Activated T-cell treated with anti-CD3 and anti-CD28 coated beads, Interleukin-2, amount 50 U/mL, for 72 hours (primary cell): ENCODE measurements around the gene ANKRD37. TPM values are rescaled to one million over a fixed set of nuclear protein-coding genes. Genes with fewer than 3 reads are reported as not detected.

ENCODE experiments used
- ATAC-seq, 2 donors: fragments of 150-1000 bp; cut with Tn5 transposase; replicated peaks in 1 of 2; 2 replicates each; pipeline ENCODE4 v1.10.0; 2021; ENCODE audit warnings: moderate library complexity in 2 of 2, mild to moderate bottlenecking in 1 of 2
- DNase-seq, 2 donors: peaks; one replicate each; pipeline ENCODE4 v3.0.0; 2021 to 2022; ENCODE audit warnings: mixed read lengths in 1 of 2
- H3K27ac Mint-ChIP-seq: one replicate; pipeline ENCODE4 v1.8.0; 2022; ENCODE audit warnings: mild to moderate bottlenecking, moderate library complexity, mixed read lengths
- H3K27me3 Mint-ChIP-seq: one replicate; pipeline ENCODE4 v1.8.0; 2022; ENCODE audit warnings: low read depth, mixed read lengths
- H3K36me3 Mint-ChIP-seq, 2 donors: one replicate each; pipeline ENCODE4 v1.8.0; 2022; ENCODE audit warnings: mixed read lengths in 2 of 2, mild to moderate bottlenecking in 1 of 2; ENCODE audit not compliant: insufficient read depth in 2 of 2
- H3K4me1 Mint-ChIP-seq: one replicate; pipeline ENCODE4 v1.8.0; 2022; ENCODE audit warnings: low read depth, mixed read lengths
- H3K4me3 Mint-ChIP-seq, 2 donors: one replicate each; pipeline ENCODE4 v1.8.0; 2022; ENCODE audit warnings: mild to moderate bottlenecking in 2 of 2, mixed read lengths in 2 of 2, moderate library complexity in 2 of 2
- H3K9me3 Mint-ChIP-seq, 2 donors: one replicate each; pipeline ENCODE4 v1.8.0; 2022; ENCODE audit warnings: mixed read lengths in 2 of 2
- total RNA-seq, 2 donors: library from RNA; stranded (reverse); gene quantifications; one replicate each; pipeline ENCODE4 v1.2.3, GENCODE V29; 2022

Gene ANKRD37
- total RNA-seq, 2 donors from 2014 or later: 10.1 to 12.2 TPM

- DNase-seq (no peak), ATAC-seq (no peak)
- no peaks in the 10 kb centered on the region for H3K4me1 Mint-ChIP-seq
- no peak overlapping the region for H3K4me3 Mint-ChIP-seq
- H3K27ac Mint-ChIP-seq: no peak overlapping the region
- H3K9me3 Mint-ChIP-seq: no peaks in the 10 kb centered on the region
- peaks cover 3 to 5% of the 10 kb centered on the region in 2 donors for H3K36me3 Mint-ChIP-seq
- no peaks in the 10 kb centered on the region for H3K27me3 Mint-ChIP-seq
These were observed 15.2 kb downstream of the ANKRD37 start for GRCh38 chr4:185411849-185412248.

GRCh38 chr4:185412412-185412811 is 15.8 kb downstream of the ANKRD37 start:
- DNase-seq: no peak
- ATAC-seq: no peak
- no peaks in the 10 kb centered on the region for H3K4me1 Mint-ChIP-seq
- no peak overlapping the region for H3K27ac Mint-ChIP-seq
- H3K4me3 Mint-ChIP-seq: no peak overlapping the region
- peaks cover 5% of the 10 kb centered on the region in 2 donors for H3K36me3 Mint-ChIP-seq
- no peaks in the 10 kb centered on the region for H3K27me3 Mint-ChIP-seq
- no peaks in the 10 kb centered on the region for H3K9me3 Mint-ChIP-seq

GRCh38 chr4:185416955-185417354 is 20.3 kb downstream of the ANKRD37 start:
- ATAC-seq: no peak
- H3K36me3 Mint-ChIP-seq: peaks cover 6 to 8% of the 10 kb centered on the region in 2 donors
- no peak overlapping the region for H3K4me3 Mint-ChIP-seq
- H3K27me3 Mint-ChIP-seq: no peaks in the 10 kb centered on the region
- H3K9me3 Mint-ChIP-seq: no peaks in the 10 kb centered on the region
- DNase-seq: no peak
- H3K27ac Mint-ChIP-seq: no peak overlapping the region
- H3K4me1 Mint-ChIP-seq: no peaks in the 10 kb centered on the region

- no peaks in the 10 kb centered on the region for H3K27me3 Mint-ChIP-seq
- H3K4me1 Mint-ChIP-seq: peaks cover 23% of the 10 kb centered on the region
- H3K4me3 Mint-ChIP-seq: no peak overlapping the region
- DNase-seq: no peak
- peaks cover 6 to 11% of the 10 kb centered on the region in 2 donors for H3K36me3 Mint-ChIP-seq
- no peaks in the 10 kb centered on the region for H3K9me3 Mint-ChIP-seq
- ATAC-seq: no peak
- H3K27ac Mint-ChIP-seq: peak overlapping the region; percentile 13
These were observed 24.9 kb downstream of the ANKRD37 start for GRCh38 chr4:185421366-185422124.

- Mint-ChIP-seq H3K4me1 (peaks cover 28% of the 10 kb centered on the region), H3K9me3 (no peaks in the 10 kb centered on the region), H3K36me3 (peaks cover 0 to 8% of the 10 kb centered on the region in 2 donors), H3K4me3 (peak overlapping the region; percentile 87 to 88), H3K27me3 (no peaks in the 10 kb centered on the region), H3K27ac (peak overlapping the region; percentile 95)
- DNase-seq: peak in 1 of 2 donors; percentile 6
- peak; percentile 1 for ATAC-seq
These were observed 28.4 kb downstream of the ANKRD37 start for GRCh38 chr4:185424905-185425646.

GRCh38 chr4:185425647-185426352 is 29.2 kb downstream of the ANKRD37 start, which contains the start of gene UFSP2:
Gene UFSP2, minus strand, starts transcription at chr4:185425964. Its CDS starts 96 bp downstream, at chr4:185425868.
- Mint-ChIP-seq H3K36me3 (peaks cover 0 to 8% of the 10 kb centered on the region in 2 donors), H3K4me3 (peak within 1 kb of the TSS; percentile 87 to 88), H3K27me3 (no peaks in the 10 kb centered on the region), H3K27ac (peak within 1 kb of the TSS; percentile 95), H3K9me3 (no peaks in the 10 kb centered on the region), H3K4me1 (peaks cover 28% of the 10 kb centered on the region)
- peak; percentile 94 for ATAC-seq
- peak; percentile 86 to 93 for DNase-seq

- Mint-ChIP-seq H3K4me1 (peaks cover 28% of the 10 kb centered on the region), H3K27ac (no peak overlapping the region), H3K4me3 (peak overlapping the region; percentile 3 to 17), H3K27me3 (peaks cover 10% of the 10 kb centered on the region), H3K36me3 (peaks cover 0 to 5% of the 10 kb centered on the region in 2 donors), H3K9me3 (no peaks in the 10 kb centered on the region)
- no peak for ATAC-seq
- DNase-seq: no peak
These were observed 30.5 kb downstream of the ANKRD37 start for GRCh38 chr4:185426960-185427688.

- Mint-ChIP-seq H3K9me3 (no peaks in the 10 kb centered on the region), H3K36me3 (peaks cover 0 to 5% of the 10 kb centered on the region in 2 donors), H3K27ac (no peak overlapping the region), H3K27me3 (peaks cover 10% of the 10 kb centered on the region), H3K4me3 (no peak overlapping the region), H3K4me1 (peaks cover 14% of the 10 kb centered on the region)
- ATAC-seq (no peak), DNase-seq (no peak)
These were observed 33.0 kb downstream of the ANKRD37 start for GRCh38 chr4:185429660-185430059.

GRCh38 chr4:185435466-185435865 is 38.8 kb downstream of the ANKRD37 start:
- H3K4me1 Mint-ChIP-seq: no peaks in the 10 kb centered on the region
- H3K27ac Mint-ChIP-seq: no peak overlapping the region
- DNase-seq (no peak), ATAC-seq (no peak)
- H3K4me3 Mint-ChIP-seq: no peak overlapping the region
- peaks cover 15% of the 10 kb centered on the region for H3K27me3 Mint-ChIP-seq
- H3K36me3 Mint-ChIP-seq: no peaks in the 10 kb centered on the region
- no peaks in the 10 kb centered on the region for H3K9me3 Mint-ChIP-seq

GRCh38 chr4:185437809-185438208 is 41.2 kb downstream of the ANKRD37 start:
- no peak overlapping the region for H3K27ac Mint-ChIP-seq
- peaks cover 5% of the 10 kb centered on the region for H3K27me3 Mint-ChIP-seq
- H3K9me3 Mint-ChIP-seq: no peaks in the 10 kb centered on the region
- H3K4me1 Mint-ChIP-seq: no peaks in the 10 kb centered on the region
- no peak overlapping the region for H3K4me3 Mint-ChIP-seq
- H3K36me3 Mint-ChIP-seq: no peaks in the 10 kb centered on the region
- DNase-seq (no peak), ATAC-seq (peak; percentile 66 to 78)

- Mint-ChIP-seq H3K9me3 (no peaks in the 10 kb centered on the region), H3K36me3 (no peaks in the 10 kb centered on the region), H3K27me3 (no peaks in the 10 kb centered on the region), H3K4me3 (no peak overlapping the region), H3K4me1 (no peaks in the 10 kb centered on the region), H3K27ac (no peak overlapping the region)
- ATAC-seq (no peak), DNase-seq (no peak)
These were observed 44.8 kb downstream of the ANKRD37 start for GRCh38 chr4:185441479-185441878.

- Mint-ChIP-seq H3K4me1 (no peaks in the 10 kb centered on the region), H3K9me3 (no peaks in the 10 kb centered on the region), H3K27ac (no peak overlapping the region), H3K36me3 (no peaks in the 10 kb centered on the region), H3K4me3 (no peak overlapping the region), H3K27me3 (peaks cover 6% of the 10 kb centered on the region)
- ATAC-seq (no peak), DNase-seq (no peak)
These were observed 48.6 kb downstream of the ANKRD37 start for GRCh38 chr4:185445209-185445608.
